Right forelimb (tissue), 1 donor: ENCODE measurements around the gene MPIG6B.
A peak's percentile ranks its signal among the peaks of the same experiment; 100 is the strongest.

Source experiments
- DNase-seq: peaks from one replicate; pipeline ENCODE4 v3.0.0-alpha.2; 2018

The MPIG6B gene

DNA sequence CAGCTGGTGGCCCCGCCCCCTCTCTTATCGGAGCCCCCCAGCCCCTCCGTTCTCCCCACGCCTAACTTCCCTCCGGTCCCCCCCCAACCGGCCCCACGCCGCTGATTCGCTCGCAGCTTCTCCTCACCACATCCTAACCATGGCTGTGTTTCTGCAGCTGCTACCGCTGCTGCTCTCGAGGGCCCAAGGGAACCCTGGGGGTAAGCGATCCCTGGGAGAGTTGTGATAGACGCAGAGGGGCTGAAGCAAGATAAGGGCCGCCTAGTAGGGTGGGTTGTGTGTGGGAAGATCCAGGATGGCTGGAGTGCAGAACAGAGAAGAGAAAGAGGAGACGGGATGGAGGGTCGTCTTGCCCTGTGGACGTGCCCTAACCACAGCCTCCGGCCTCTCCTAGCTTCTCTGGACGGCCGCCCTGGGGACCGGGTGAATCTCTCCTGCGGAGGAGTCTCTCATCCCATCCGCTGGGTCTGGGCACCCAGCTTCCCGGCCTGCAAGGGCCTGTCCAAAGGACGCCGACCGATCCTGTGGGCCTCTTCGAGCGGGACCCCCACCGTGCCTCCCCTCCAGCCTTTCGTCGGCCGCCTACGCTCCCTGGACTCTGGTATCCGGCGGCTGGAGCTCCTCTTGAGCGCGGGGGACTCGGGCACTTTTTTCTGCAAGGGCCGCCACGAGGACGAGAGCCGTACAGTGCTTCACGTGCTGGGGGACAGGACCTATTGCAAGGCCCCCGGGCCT lies at the start of gene MPIG6B:
MPIG6B (plus strand) TSS at position 129 of the 735 bp plus-strand sequence; CDS start at position 140, 11 bp downstream.
- no peak for DNase-seq

DNA sequence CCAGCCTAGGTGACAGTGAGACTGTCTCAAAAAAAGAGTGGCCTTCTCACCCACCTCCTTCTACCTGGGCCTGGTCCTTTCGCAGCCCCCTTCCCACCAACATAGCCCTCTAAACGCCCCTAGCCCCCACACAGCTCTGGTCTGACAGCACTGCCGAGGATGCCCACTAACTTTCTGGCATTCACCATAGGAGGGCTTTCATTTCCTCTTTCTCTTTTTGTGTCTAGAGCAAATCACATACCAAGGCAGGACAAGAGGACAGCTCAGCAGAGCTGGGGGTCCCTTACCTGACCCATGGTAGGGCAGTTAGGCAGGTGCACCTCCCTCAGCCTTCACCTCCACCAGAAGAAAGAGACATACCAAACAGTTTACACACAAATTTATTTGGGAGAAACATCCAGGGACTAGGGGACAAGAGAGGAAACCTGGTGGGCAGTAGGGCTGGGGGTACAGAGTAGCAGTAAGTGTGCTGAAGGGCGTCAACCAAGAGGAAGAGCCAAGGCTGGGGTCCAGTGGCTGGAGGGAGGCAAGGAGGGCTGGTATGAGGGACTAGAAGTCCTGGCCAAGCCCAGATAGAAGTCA lies 46.8 kb upstream of the MPIG6B start:
- DNase-seq, result no peak

DNA sequence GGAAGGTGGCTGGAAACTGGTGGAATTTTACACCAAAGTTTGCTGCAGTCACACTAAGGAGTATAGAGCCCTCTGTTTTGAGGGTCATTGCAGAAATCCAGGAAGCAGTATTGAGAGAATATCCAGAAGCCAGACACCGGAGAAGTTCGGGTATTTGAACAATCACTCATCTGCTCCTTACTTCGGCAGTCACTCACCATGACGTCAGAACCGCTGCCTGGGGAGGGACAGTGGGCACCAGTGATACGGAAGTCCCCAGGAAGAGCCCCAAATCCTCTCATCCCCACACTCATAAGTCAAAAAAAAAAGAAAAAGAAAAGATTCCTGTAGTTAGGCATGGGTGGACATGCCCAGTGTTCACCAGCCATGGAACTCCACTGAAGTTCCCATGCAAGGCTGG lies 46.3 kb upstream of the MPIG6B start:
- no peak for DNase-seq

GRCh38 chr6:31677955-31678354 lies 45.2 kb upstream of the MPIG6B start:
- DNase-seq, result no peak

DNA sequence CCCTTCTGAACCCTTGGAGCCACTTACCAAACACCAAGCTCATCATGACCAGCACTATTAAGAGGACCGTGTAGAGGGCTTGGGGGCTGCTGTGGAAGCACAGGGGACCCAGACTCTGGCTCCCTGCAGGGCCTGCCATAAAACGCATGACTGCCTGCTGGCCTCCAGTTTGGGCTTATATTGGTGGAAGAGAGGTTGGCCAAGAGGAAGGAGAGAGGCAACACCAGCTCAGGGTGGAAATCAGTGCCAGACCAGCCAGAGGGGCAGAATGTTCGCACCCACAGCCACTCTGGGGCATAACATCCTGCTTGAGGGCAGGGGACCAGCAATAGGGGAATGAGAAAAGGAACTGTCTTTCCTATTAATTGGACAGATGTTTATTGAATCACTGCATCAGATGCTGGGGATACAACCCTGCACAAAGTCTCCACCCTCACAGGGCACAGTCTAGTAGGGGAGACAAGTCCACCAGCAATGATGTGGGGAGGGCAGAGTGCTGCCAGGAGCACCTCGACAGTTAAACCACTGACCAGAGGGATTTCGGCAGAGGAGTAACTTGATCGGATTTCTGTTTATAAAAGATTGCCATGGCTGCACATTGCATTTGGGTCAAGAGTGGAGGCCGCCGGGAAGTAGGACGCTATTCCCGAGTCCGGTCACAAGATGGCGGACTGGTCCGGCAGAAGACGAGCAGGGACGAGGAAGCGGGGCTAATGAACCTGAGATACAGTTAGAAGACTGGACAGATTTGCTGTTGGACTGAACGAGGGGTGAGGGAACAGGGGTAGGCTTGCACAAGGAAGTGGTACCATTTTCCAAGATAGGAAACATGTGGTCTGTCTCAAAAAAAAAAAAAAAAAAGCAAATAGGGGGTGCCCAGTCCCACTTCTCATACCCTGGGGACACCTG lies 42.7 kb upstream of the MPIG6B start, which contains the start of gene LY6G5C:
LY6G5C (minus strand) TSS at position 842 of the 909 bp plus-strand sequence; CDS start at position 148, 694 bp downstream.
- peak; percentile 87 for DNase-seq

GRCh38 chr6:31681135-31681671 lies 42.0 kb upstream of the MPIG6B start:
- peak; percentile 54 for DNase-seq

DNA sequence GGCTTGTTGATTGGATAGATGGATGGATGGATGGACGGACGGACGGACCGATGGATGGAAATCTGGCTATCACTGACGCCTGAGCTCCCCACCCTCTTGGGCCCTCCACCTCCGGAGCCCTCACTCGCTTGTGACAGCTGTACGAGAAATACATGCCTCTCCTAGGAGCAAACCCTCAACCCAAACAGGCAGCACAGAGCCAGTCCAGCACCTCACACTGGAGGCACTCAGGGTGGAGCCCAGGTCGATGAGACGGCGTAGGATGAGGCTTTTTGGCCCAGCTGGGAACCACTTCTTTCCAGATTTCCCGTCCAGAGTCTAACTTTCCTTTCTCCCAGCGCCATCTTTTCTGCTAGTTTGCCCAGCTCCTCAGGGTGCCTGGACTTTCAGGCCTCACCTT lies 39.6 kb upstream of the MPIG6B start:
- DNase-seq, result no peak

DNA sequence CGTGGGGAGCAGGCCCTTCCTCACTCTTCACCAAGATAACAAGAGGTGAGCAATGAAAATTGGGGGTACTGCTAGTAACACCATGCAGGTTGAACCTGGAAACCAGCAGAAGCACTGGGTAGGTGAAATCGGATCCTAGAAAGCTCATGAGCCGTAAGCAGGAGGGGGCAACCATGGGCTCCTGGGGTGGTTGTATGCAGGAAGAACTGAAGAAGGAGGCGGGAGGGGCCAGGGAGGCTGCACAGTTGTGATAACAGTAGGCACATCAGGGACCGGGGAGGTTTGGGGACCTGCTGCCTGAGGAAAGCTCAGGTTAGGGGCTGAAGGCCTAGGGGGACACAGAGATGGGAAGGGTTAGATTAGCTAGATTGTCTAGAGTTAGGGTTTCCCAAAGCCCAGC lies 36.7 kb upstream of the MPIG6B start:
- DNase-seq, result no peak

GRCh38 chr6:31687321-31687720 lies 35.9 kb upstream of the MPIG6B start:
- DNase-seq, result no peak

DNA sequence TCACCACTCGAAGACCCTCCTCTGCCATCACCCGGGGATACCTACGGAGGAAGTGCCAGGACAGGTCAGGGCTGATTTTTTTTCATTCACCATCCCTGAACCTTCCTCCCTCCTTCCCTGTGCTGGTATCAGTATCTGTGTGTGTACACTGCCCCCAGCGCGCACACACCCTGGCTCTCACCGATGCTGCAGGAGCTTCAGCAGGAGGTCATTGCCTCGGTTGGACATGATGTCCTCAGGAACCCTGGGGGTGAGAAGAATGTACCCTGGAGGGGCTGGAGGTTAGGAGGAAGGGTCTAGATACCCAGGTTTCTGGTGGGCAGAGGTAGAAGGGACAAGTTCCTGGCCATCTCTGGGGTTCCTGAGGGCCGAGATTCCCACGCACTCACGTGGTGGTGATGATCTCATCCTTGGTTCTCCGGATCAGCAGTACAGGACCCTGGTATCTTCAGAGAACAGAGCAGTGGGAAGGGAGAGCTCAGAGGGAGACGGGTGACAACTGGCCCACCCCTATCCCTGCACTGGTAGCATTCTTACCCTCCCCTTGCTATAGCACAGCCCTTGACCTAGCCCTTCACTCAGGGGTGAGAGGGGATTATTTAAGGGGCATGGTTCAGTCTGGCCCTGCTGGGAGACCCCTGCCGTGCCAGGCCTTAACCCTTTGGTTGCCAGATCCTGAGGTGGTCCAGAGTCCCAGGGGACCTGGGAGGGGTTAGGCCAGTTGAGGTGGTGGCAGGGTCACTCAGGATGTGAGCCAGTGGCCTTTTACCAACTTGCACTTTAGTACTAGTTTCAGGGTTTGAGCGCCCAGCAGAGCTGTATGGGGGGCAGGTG lies 35.1 kb upstream of the MPIG6B start:
- DNase-seq, result no peak

DNA sequence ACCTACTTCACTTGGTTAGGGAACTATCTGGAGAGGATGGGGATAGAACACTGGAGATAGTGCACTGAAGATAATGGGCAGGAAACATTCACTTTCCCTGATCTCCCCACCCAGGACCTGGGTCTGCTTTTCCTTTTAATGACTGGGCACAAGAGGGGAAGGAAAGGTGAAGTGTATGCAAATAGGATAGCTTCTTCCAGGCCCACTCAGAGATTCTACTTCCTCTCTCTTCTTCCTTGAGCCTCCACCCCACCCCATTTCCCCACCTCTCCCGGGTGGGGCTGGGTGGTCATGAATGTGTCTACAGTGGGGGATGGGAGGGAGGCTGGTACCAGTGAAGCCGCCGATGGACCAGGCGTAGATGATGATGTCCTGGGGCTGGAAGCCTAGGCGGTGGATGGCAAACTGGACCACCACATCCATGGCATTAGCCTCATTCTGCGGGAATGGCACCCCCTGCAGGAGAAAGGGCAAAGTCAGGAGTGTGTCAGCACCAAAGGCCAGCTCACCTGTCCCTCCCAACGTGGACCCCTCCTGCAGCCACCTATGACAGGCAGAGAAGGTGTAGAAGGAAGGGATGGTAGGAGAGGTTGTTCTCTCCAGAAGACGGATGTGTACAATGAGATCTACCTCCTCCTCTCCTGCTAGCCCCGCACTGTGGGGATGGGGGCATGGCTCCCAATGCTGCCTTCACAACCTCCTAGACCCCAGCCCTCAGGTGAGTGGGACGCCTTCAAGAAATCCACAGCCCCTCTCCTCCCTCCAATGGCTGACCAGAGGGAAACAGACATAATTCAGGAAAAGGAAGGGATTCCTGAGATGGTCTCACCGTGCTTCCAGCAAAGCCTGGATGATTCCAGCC lies 33.7 kb upstream of the MPIG6B start:
- DNase-seq, result no peak

GRCh38 chr6:31690231-31691077 lies 32.7 kb upstream of the MPIG6B start:
- no peak for DNase-seq

- DNase-seq, result no peak
Measured at GRCh38 chr6:31691078-31691463, 32.1 kb upstream of the MPIG6B start.

DNA sequence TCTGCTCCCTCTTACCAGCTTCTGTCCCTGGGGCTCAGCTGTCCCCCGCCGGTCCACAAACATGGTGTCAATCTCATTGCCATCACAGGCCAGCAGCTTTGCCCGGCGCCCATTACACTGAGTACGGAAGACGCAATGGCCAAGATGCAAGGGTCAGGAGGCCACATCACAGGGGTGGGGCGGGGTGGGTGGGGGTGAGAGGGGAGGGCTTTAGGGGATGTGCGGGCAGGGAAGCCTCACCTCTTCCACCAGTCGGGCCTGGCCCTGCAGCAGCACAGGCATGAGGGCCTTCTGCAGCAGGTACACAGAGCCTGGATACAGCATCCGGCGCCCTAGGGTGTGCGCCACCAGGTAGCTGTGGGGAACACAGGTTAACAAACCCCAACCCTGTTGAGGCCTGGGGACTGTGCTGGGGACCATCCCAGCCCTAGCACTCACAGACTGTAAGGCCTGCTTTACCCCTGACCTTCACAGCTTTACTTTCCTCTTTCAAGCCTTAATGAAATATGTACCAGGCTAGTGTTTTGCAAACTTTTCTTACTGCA lies 31.5 kb upstream of the MPIG6B start:
- DNase-seq, result no peak

GRCh38 chr6:31692353-31692752 lies 30.8 kb upstream of the MPIG6B start:
- no peak for DNase-seq

DNA sequence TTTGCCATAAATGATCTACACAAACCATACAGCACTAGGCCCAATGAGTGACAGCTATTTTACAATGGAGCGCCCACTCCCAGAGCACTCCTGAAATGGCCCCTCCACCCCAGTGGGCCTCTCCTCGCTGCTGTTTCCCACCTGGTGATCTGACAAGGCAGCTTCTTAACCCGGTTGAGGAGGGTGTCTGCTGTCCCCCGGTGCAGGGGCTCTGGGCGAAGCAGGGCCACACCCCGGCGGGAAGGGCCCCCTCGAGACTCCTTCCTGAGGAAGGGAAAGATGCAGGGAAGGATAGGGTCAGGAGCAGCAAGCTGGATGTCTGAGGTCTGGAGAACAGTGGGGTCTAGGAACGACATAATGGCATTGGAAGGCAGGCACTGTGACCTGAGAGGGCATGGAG lies 30.3 kb upstream of the MPIG6B start:
- DNase-seq, result no peak

- DNase-seq, result no peak
Measured at GRCh38 chr6:31693535-31693934, 29.6 kb upstream of the MPIG6B start.

GRCh38 chr6:31697555-31697954 lies 25.6 kb upstream of the MPIG6B start:
- DNase-seq, result no peak

GRCh38 chr6:31700740-31701401 lies 22.3 kb upstream of the MPIG6B start:
- no peak for DNase-seq
